ENCODE results near the gene CETN2.

DNA sequence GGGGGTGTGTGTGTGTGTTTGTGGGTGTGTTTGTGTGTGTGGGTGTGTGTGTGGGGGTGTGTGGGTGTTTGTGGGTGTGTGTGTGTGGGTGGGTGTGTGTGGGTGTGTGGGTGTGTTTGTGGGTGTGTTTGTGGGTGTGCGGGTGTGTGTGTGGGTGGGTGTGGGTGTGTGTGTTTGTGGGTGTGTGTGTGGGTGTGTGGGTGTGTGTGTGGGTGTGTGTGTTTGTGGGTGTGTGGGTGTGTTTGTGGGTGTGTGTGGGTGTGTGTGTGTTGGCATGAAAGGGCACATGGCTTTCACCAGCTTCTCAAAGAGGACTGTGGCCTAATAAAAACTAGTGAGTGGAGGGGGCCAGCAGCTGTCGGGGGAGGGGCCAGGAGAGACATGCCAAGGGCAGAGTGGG is 42.0 kb upstream of the CETN2 start:
- no peak for TF ChIP-seq TARDBP (IDR thresholded peaks at IDR 0.05)
- TF ChIP-seq SUZ12 (IDR thresholded peaks at IDR 0.05): no peak
- TF ChIP-seq FOXM1 (IDR thresholded peaks at IDR 0.05; ENCODE audit: borderline replicate concordance): no peak
- no peak for TF ChIP-seq ELF4 (IDR thresholded peaks at IDR 0.05)
- TF ChIP-seq BHLHE40 (IDR thresholded peaks at IDR 0.05; ENCODE audit: borderline replicate concordance): no peak
- TF ChIP-seq FOXA1 (IDR thresholded peaks at IDR 0.05): no peak
- TF ChIP-seq SP1 (IDR thresholded peaks at IDR 0.05): no peak
- no peak for TF ChIP-seq FOXK2 (IDR thresholded peaks at IDR 0.05)
- TF ChIP-seq CTBP1 (IDR thresholded peaks at IDR 0.05; ENCODE audit: borderline replicate concordance): no peak
- TF ChIP-seq, protein P1, sequence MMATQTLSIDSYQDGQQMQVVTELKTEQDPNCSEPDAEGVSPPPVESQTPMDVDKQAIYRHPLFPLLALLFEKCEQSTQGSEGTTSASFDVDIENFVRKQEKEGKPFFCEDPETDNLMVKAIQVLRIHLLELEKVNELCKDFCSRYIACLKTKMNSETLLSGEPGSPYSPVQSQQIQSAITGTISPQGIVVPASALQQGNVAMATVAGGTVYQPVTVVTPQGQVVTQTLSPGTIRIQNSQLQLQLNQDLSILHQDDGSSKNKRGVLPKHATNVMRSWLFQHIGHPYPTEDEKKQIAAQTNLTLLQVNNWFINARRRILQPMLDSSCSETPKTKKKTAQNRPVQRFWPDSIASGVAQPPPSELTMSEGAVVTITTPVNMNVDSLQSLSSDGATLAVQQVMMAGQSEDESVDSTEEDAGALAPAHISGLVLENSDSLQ (IDR thresholded peaks at IDR 0.05): no peak
- TF ChIP-seq HDGF (IDR thresholded peaks at IDR 0.05; ENCODE audit: borderline replicate concordance): no peak
- no peak for TF ChIP-seq NFRKB (IDR thresholded peaks at IDR 0.05)
- no peak for TF ChIP-seq ARNT (IDR thresholded peaks at IDR 0.05)
- no peak for TF ChIP-seq L3MBTL2 (conservative IDR thresholded peaks at IDR 0.05)

Data from HEK293T (cell line).